ENCODE measurements around the gene CDR2L.

The CDR2L gene

GRCh38 chr17:74987418-74987908 lies at the start of gene CDR2L:
Gene CDR2L, plus strand, starts transcription at chr17:74987632. Its CDS starts 412 bp downstream, at chr17:74988044.
- H3K9me3 ChIP-seq (ENCODE audit: control insufficient read depth, insufficient read depth, low read length), result no peaks in the 10 kb centered on the region
- no peaks in the 10 kb centered on the region for H4K20me1 ChIP-seq (ENCODE audit: control insufficient read depth, insufficient read depth, low read depth, low read length)
- H3K4me1 ChIP-seq (ENCODE audit: control insufficient read depth, low read length), result peaks cover 20% of the 10 kb centered on the region
- no peak within 1 kb of the TSS for H3K27ac ChIP-seq (ENCODE audit: low read depth, low read length)
- no peaks in the 10 kb centered on the region for H3F3A ChIP-seq (ENCODE audit: control insufficient read depth, insufficient read depth)
- no peaks in the 10 kb centered on the region for H3K9me2 ChIP-seq (replicated peaks; ENCODE audit: control insufficient read depth, low read length)
- H3K4me2 ChIP-seq (ENCODE audit: low read length), result peak within 1 kb of the TSS; percentile 78
- no peaks in the 10 kb centered on the region for H3K79me2 ChIP-seq (ENCODE audit: control insufficient read depth, low read length)
- no peaks in the 10 kb centered on the region for H3K36me3 ChIP-seq (ENCODE audit: control insufficient read depth, low read length)
- peaks cover 45% of the 10 kb centered on the region for H3K27me3 ChIP-seq (ENCODE audit: control insufficient read depth, low read length)
- TF ChIP-seq EZH2phosphoT487 (IDR thresholded peaks at IDR 0.05; ENCODE audit: borderline replicate concordance, low read length) (no peak; the same call in 1 of the 2 replicates), CTCF (IDR thresholded peaks at IDR 0.05; ENCODE audit: low read depth, low read length, poor library complexity, severe bottlenecking) (no peak)
- H3K4me3 ChIP-seq (ENCODE audit: low read length), result peak within 1 kb of the TSS; percentile 70

GRCh38 chr17:74938194-74938950 lies 49.1 kb upstream of the CDR2L start:
- no peaks in the 10 kb centered on the region for H3K36me3 ChIP-seq (ENCODE audit: control insufficient read depth, low read length)
- H3K4me1 ChIP-seq (ENCODE audit: control insufficient read depth, low read length), result no peaks in the 10 kb centered on the region
- H4K20me1 ChIP-seq (ENCODE audit: control insufficient read depth, insufficient read depth, low read depth, low read length), result no peaks in the 10 kb centered on the region
- H3K9me2 ChIP-seq (replicated peaks; ENCODE audit: control insufficient read depth, low read length), result no peaks in the 10 kb centered on the region
- no peak for TF ChIP-seq EZH2phosphoT487 (IDR thresholded peaks at IDR 0.05; ENCODE audit: borderline replicate concordance, low read length)
- no peak for TF ChIP-seq CTCF (IDR thresholded peaks at IDR 0.05; ENCODE audit: low read depth, low read length, poor library complexity, severe bottlenecking)
- H3K4me2 ChIP-seq (ENCODE audit: low read length), result no peak overlapping the region
- H3K79me2 ChIP-seq (ENCODE audit: control insufficient read depth, low read length), result no peaks in the 10 kb centered on the region
- H3K9me3 ChIP-seq (ENCODE audit: control insufficient read depth, insufficient read depth, low read length), result no peaks in the 10 kb centered on the region
- H3F3A ChIP-seq (ENCODE audit: control insufficient read depth, insufficient read depth), result no peaks in the 10 kb centered on the region
- no peak overlapping the region for H3K27ac ChIP-seq (ENCODE audit: low read depth, low read length)
- peaks cover 31% of the 10 kb centered on the region for H3K27me3 ChIP-seq (ENCODE audit: control insufficient read depth, low read length)
- no peak overlapping the region for H3K4me3 ChIP-seq (ENCODE audit: low read length)

DNA sequence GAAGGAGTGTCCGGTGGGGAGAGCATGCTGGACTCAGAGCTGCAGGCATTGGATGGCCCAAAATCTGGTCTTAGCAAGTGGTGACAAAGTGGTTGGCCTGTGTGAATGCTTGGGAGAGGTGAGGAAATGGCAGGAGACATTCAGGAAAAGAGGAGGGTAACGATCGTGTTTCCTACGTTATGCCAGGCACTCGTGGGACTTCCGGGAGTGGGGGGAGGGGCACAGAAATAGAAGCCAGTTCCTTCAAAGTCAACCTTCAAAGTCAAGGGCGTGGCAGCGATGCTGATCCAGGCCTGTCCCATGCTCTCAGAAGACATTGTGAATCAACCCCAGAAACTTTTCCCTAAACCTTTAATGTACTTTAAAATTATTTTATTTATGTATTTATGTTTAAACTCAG lies 47.9 kb upstream of the CDR2L start:
- Histone ChIP-seq H3K9me2 (replicated peaks; ENCODE audit: control insufficient read depth, low read length) (no peaks in the 10 kb centered on the region), H3K4me3 (ENCODE audit: low read length) (no peak overlapping the region), H3K4me2 (ENCODE audit: low read length) (no peak overlapping the region), H3K79me2 (ENCODE audit: control insufficient read depth, low read length) (no peaks in the 10 kb centered on the region), H3K27ac (ENCODE audit: low read depth, low read length) (no peak overlapping the region), H3K9me3 (ENCODE audit: control insufficient read depth, insufficient read depth, low read length) (no peaks in the 10 kb centered on the region), H3K4me1 (ENCODE audit: control insufficient read depth, low read length) (no peaks in the 10 kb centered on the region), H3K27me3 (ENCODE audit: control insufficient read depth, low read length) (peaks cover 22% of the 10 kb centered on the region), H3K36me3 (ENCODE audit: control insufficient read depth, low read length) (no peaks in the 10 kb centered on the region), H4K20me1 (ENCODE audit: control insufficient read depth, insufficient read depth, low read depth, low read length) (no peaks in the 10 kb centered on the region), H3F3A (ENCODE audit: control insufficient read depth, insufficient read depth) (no peaks in the 10 kb centered on the region)
- TF ChIP-seq CTCF (IDR thresholded peaks at IDR 0.05; ENCODE audit: low read depth, low read length, poor library complexity, severe bottlenecking) (no peak), EZH2phosphoT487 (IDR thresholded peaks at IDR 0.05; ENCODE audit: borderline replicate concordance, low read length) (no peak)

Measured in DOHH2 (cell line).